GM15510 (cell line): ENCODE results near the gene TMIGD2.

Source experiments
- POLR2A ChIP-seq: IDR thresholded peaks from 3 replicates; pipeline ENCODE4 v1.6.1; 2011; ENCODE audit warnings: borderline replicate concordance; ENCODE audit not compliant: insufficient read length; ENCODE audit errors: extremely low read depth

Gene TMIGD2

GRCh38 chr19:4267101-4267900, 34.9 kb downstream of the TMIGD2 start:
- TF ChIP-seq POLR2A = no peak

- TF ChIP-seq POLR2A = no peak
Observed at GRCh38 chr19:4266253-4267000, 35.8 kb downstream of the TMIGD2 start.

GRCh38 chr19:4264812-4265211, 37.4 kb downstream of the TMIGD2 start:
- TF ChIP-seq POLR2A = no peak

- TF ChIP-seq POLR2A = no peak
Observed at GRCh38 chr19:4260613-4261191, 41.5 kb downstream of the TMIGD2 start.

- TF ChIP-seq POLR2A = no peak
Observed at GRCh38 chr19:4258181-4258580, 44.0 kb downstream of the TMIGD2 start.

- TF ChIP-seq POLR2A = no peak
Observed at GRCh38 chr19:4257025-4257424, 45.2 kb downstream of the TMIGD2 start.

GRCh38 chr19:4256563-4256962, 45.6 kb downstream of the TMIGD2 start:
- TF ChIP-seq POLR2A = no peak

- peak; percentile 64 for TF ChIP-seq POLR2A
Observed at GRCh38 chr19:4246767-4247593, 55.2 kb downstream of the TMIGD2 start, which contains the start of gene YJU2. Gene YJU2 (plus strand): TSS chr19:4247080. CDS start chr19:4247147, 67 bp downstream.
